Fibroblast of lung (primary cell): ENCODE measurements around the gene NCOA5. TPM values are rescaled to one million over a fixed set of nuclear protein-coding genes. Genes with fewer than 3 reads are reported as not detected.

Experiments
- DNase-seq, 2 donors: peaks; one replicate each; pipeline versions ENCODE4 v3.0.0 to v3.0.0-alpha.2; 2010; ENCODE audit warnings: low read depth in 2 of 2
- H2AFZ ChIP-seq: 2 replicates; pipeline ENCODE4 v1.5.1; 2012; ENCODE audit warnings: low read length, control low read depth, inconsistent platforms
- H3K27ac ChIP-seq: 2 replicates; pipeline ENCODE4 v1.5.1; 2011; ENCODE audit warnings: low read length, control low read depth; ENCODE audit not compliant: insufficient read depth
- H3K27me3 ChIP-seq: 2 replicates; pipeline ENCODE4 v1.5.1; 2011; ENCODE audit warnings: mild to moderate bottlenecking, low read length; ENCODE audit not compliant: control insufficient read depth, insufficient read depth
- H3K36me3 ChIP-seq: 2 replicates; pipeline ENCODE4 v1.5.1; 2011; ENCODE audit warnings: low read length; ENCODE audit not compliant: control insufficient read depth, insufficient read depth
- H3K4me1 ChIP-seq: 2 replicates; pipeline ENCODE4 v1.5.1; 2011; ENCODE audit warnings: low read length; ENCODE audit not compliant: control insufficient read depth, insufficient read depth; ENCODE audit errors: extremely low read depth
- H3K4me2 ChIP-seq: 2 replicates; pipeline ENCODE4 v1.5.1; 2011; ENCODE audit warnings: low read length, control low read depth; ENCODE audit not compliant: insufficient read depth; ENCODE audit errors: extremely low read depth
- H3K4me3 ChIP-seq, 4 experiments: fragments of 200-600 bp in 1 of 4; sonication (generic) in 1 of 4; replicated peaks in 1 of 4; 2 replicates each; pipeline ENCODE4 v1.5.1; 2011 to 2016; ENCODE audit warnings: low read length in 4 of 4, low read depth in 3 of 4, mild to moderate bottlenecking in 3 of 4, control low read depth in 2 of 4, inconsistent platforms in 1 of 4, mixed read lengths in 1 of 4; ENCODE audit not compliant: insufficient read depth in 1 of 4; ENCODE audit errors: control extremely low read depth in 1 of 4
- H3K79me2 ChIP-seq: 2 replicates; pipeline ENCODE4 v1.5.1; 2012; ENCODE audit warnings: mild to moderate bottlenecking, low read length, inconsistent platforms; ENCODE audit not compliant: control insufficient read depth, insufficient read depth
- H3K9ac ChIP-seq: 2 replicates; pipeline ENCODE4 v1.5.1; 2011; ENCODE audit warnings: mild to moderate bottlenecking, low read length, control low read depth; ENCODE audit not compliant: insufficient read depth
- H3K9me3 ChIP-seq: 2 replicates; pipeline ENCODE4 v1.5.1; 2012; ENCODE audit warnings: low read depth, low read length; ENCODE audit not compliant: control insufficient read depth, insufficient read depth
- H4K20me1 ChIP-seq: 2 replicates; pipeline ENCODE4 v1.5.1; 2011; ENCODE audit warnings: low read length; ENCODE audit not compliant: control insufficient read depth, insufficient read depth; ENCODE audit errors: extremely low read depth
- CTCF ChIP-seq, 2 donors: IDR thresholded peaks in 1 of 2; conservative IDR thresholded peaks in 1 of 2; 1 replicate in 1 of 2; 2 replicates in 1 of 2; pipeline ENCODE4 v1.5.1; 2011 to 2012; ENCODE audit warnings: low read length in 2 of 2, control low read depth in 1 of 2, inconsistent platforms in 1 of 2, low read depth in 1 of 2, mild to moderate bottlenecking in 1 of 2
- EZH2 ChIP-seq: IDR thresholded peaks from 2 replicates; pipeline ENCODE4 v1.5.1; 2012; ENCODE audit warnings: low read length, control low read depth, mild to moderate bottlenecking; ENCODE audit errors: missing control alignments
- polyA plus RNA-seq, 2 donors: library from polyadenylated mRNA; depleted of rRNA in 1 of 2; stranded (reverse) in 1 of 2; unstranded in 1 of 2; fragments of >200 nt; gene quantifications; 2 replicates each; pipeline ENCODE4 v1.2.1, GENCODE V29; 2011 to 2012; ENCODE audit warnings: missing spikeins in 1 of 2
- total RNA-seq: library from RNA; depleted of rRNA; stranded (reverse); fragments of >200 nt; gene quantifications from 2 replicates; pipeline ENCODE4 v1.2.1, GENCODE V29; 2014

Gene NCOA5
- total and polyA plus RNA-seq, 2 donors (not counting 1 experiment from before 2014, with no cell fraction given): 8.1 to 18.0 TPM

GRCh38 chr20:46081074-46081473 lies 8.7 kb downstream of the NCOA5 start:
- H4K20me1 ChIP-seq: peaks cover 14% of the 10 kb centered on the region
- peaks cover 5% of the 10 kb centered on the region for H3K4me1 ChIP-seq

GRCh38 chr20:46078954-46079353 lies 10.8 kb downstream of the NCOA5 start:
- TF ChIP-seq EZH2 (no peak), CTCF (conservative IDR thresholded peaks at IDR 0.05 in 1 of 2, IDR thresholded peaks at IDR 0.05 in 1 of 2; ENCODE audit: low read depth in 1 of 2, low read length in 2 of 2) (no peak)
- peaks cover 9% of the 10 kb centered on the region for H4K20me1 ChIP-seq
- no peaks in the 10 kb centered on the region for H3K27me3 ChIP-seq
- H3K27ac ChIP-seq: no peak overlapping the region
- H3K79me2 ChIP-seq: peaks cover 53% of the 10 kb centered on the region
- no peak overlapping the region for H3K4me2 ChIP-seq
- H3K4me1 ChIP-seq: peaks cover 2% of the 10 kb centered on the region
- H3K36me3 ChIP-seq: peaks cover 5% of the 10 kb centered on the region
- H2AFZ ChIP-seq: no peak overlapping the region
- H3K9ac ChIP-seq: no peak overlapping the region
- H3K4me3 ChIP-seq: no peak overlapping the region
- H3K9me3 ChIP-seq: no peaks in the 10 kb centered on the region
- no peak for DNase-seq

More at GRCh38 chr20:46081074-46081473, 8.7 kb downstream of the NCOA5 start:
- no peak overlapping the region for H3K27ac ChIP-seq
- peaks cover 5% of the 10 kb centered on the region for H3K36me3 ChIP-seq
- no peaks in the 10 kb centered on the region for H3K9me3 ChIP-seq
- no peak overlapping the region for H3K9ac ChIP-seq
- no peak overlapping the region for H3K4me2 ChIP-seq
- no peaks in the 10 kb centered on the region for H3K27me3 ChIP-seq
- H3K4me3 ChIP-seq: no peak overlapping the region
- TF ChIP-seq EZH2 (no peak), CTCF (conservative IDR thresholded peaks at IDR 0.05 in 1 of 2, IDR thresholded peaks at IDR 0.05 in 1 of 2; ENCODE audit: low read depth in 1 of 2, low read length in 2 of 2) (no peak)
- peaks cover 74% of the 10 kb centered on the region for H3K79me2 ChIP-seq
- H2AFZ ChIP-seq: no peak overlapping the region
- no peak for DNase-seq

- Histone ChIP-seq H3K4me1 (no peaks in the 10 kb centered on the region), H3K4me2 (no peak overlapping the region), H3K36me3 (peaks cover 5% of the 10 kb centered on the region), H3K4me3 (no peak overlapping the region), H3K79me2 (peaks cover 41% of the 10 kb centered on the region), H3K27ac (no peak overlapping the region), H3K9ac (no peak overlapping the region), H3K27me3 (no peaks in the 10 kb centered on the region), H4K20me1 (peaks cover 2% of the 10 kb centered on the region), H2AFZ (no peak overlapping the region), H3K9me3 (no peaks in the 10 kb centered on the region)
- TF ChIP-seq EZH2: no peak
- TF ChIP-seq CTCF (conservative IDR thresholded peaks at IDR 0.05 in 1 of 2, IDR thresholded peaks at IDR 0.05 in 1 of 2; ENCODE audit: low read depth in 1 of 2, low read length in 2 of 2): no peak
- no peak for DNase-seq
Measured at GRCh38 chr20:46077642-46078305, 12.0 kb downstream of the NCOA5 start.
